Measurements from ENCODE around the gene KLHL29. TPM values are rescaled to one million over a fixed set of nuclear protein-coding genes. Genes with fewer than 3 reads are reported as not detected.

The KLHL29 gene
- polyA plus RNA-seq, 3 donors: 0.03 TPM; not detected in 2

GRCh38 chr2:23448906-23449305, 63.9 kb downstream of the KLHL29 start:
- Histone ChIP-seq H3K4me1 (ENCODE audit: control insufficient read depth in 1 of 2, insufficient read depth in 2 of 2, low read length in 2 of 2) (peaks cover 9 to 11% of the 10 kb centered on the region in 2 donors), H2AFZ (ENCODE audit: insufficient read depth, low read depth, low read length, poor library complexity, severe bottlenecking) (no peak overlapping the region), H3K4me3 (replicated peaks in 1 of 3; ENCODE audit: low read depth in 2 of 3, low read length in 3 of 3) (no peak overlapping the region), H3K9me3 (replicated peaks in 1 of 2; ENCODE audit: control insufficient read depth in 1 of 2, insufficient read depth in 1 of 2, low read length in 2 of 2) (no peaks in the 10 kb centered on the region), H3K9ac (ENCODE audit: insufficient read depth, low read length, poor library complexity, severe bottlenecking) (no peak overlapping the region), H4K20me1 (ENCODE audit: insufficient read depth, low read length) (no peaks in the 10 kb centered on the region), H3K36me3 (replicated peaks in 1 of 2; ENCODE audit: control insufficient read depth in 1 of 2, insufficient read depth in 2 of 2, low read length in 2 of 2) (no peaks in the 10 kb centered on the region), H3K79me2 (ENCODE audit: insufficient read depth, low read length) (no peaks in the 10 kb centered on the region), H3K27ac (ENCODE audit: low read depth in 1 of 2, low read length in 2 of 2) (no peak overlapping the region), H3K4me2 (replicated peaks; ENCODE audit: extremely low read depth, low read length, poor library complexity, severe bottlenecking) (no peak overlapping the region), H3K27me3 (ENCODE audit: control insufficient read depth in 2 of 2, insufficient read depth in 2 of 2, low read length in 2 of 2) (peaks cover 10 to 26% of the 10 kb centered on the region in 2 donors)
- no CpG with 5 or more reads among the region's 2 CpGs for WGBS (ENCODE audit: insufficient coverage)
- TF ChIP-seq CTCF (IDR thresholded peaks at IDR 0.05): no peak
- Mint-ChIP-seq H3K27ac (no peak overlapping the region), H3K27me3 (ENCODE audit: low read depth in 3 of 3) (peaks cover 29 to 48% (median 32%) of the 10 kb centered on the region in 3 donors), H3K4me1 (peaks cover 22% of the 10 kb centered on the region), H3K36me3 (no peaks in the 10 kb centered on the region), H3K9me3 (peaks cover 0 to 2% (median 0%) of the 10 kb centered on the region in 7 donors), H3K4me3 (no peak overlapping the region)
- intact Hi-C loops (cut with micrococcal nuclease): no loop called here
- no peak for DNase-seq

- H3K4me1 Mint-ChIP-seq: peaks cover 25% of the 10 kb centered on the region
- Histone ChIP-seq H3K4me2 (replicated peaks; ENCODE audit: extremely low read depth, low read length, poor library complexity, severe bottlenecking) (no peak overlapping the region), H3K36me3 (replicated peaks in 1 of 2; ENCODE audit: control insufficient read depth in 1 of 2, insufficient read depth in 2 of 2, low read length in 2 of 2) (no peaks in the 10 kb centered on the region), H3K27ac (ENCODE audit: low read depth in 1 of 2, low read length in 2 of 2) (no peak overlapping the region), H3K27me3 (ENCODE audit: control insufficient read depth in 2 of 2, insufficient read depth in 2 of 2, low read length in 2 of 2) (peaks cover 11 to 25% of the 10 kb centered on the region in 2 donors), H3K4me1 (ENCODE audit: control insufficient read depth in 1 of 2, insufficient read depth in 2 of 2, low read length in 2 of 2) (peaks cover 10 to 11% of the 10 kb centered on the region in 2 donors), H3K9me3 (replicated peaks in 1 of 2; ENCODE audit: control insufficient read depth in 1 of 2, insufficient read depth in 1 of 2, low read length in 2 of 2) (no peaks in the 10 kb centered on the region), H3K4me3 (replicated peaks in 1 of 3; ENCODE audit: low read depth in 2 of 3, low read length in 3 of 3) (no peak overlapping the region), H3K79me2 (ENCODE audit: insufficient read depth, low read length) (no peaks in the 10 kb centered on the region), H2AFZ (ENCODE audit: insufficient read depth, low read depth, low read length, poor library complexity, severe bottlenecking) (no peak overlapping the region), H3K9ac (ENCODE audit: insufficient read depth, low read length, poor library complexity, severe bottlenecking) (no peak overlapping the region), H4K20me1 (ENCODE audit: insufficient read depth, low read length) (no peaks in the 10 kb centered on the region)
- H3K27me3 Mint-ChIP-seq (ENCODE audit: low read depth in 3 of 3): peaks cover 28 to 50% (median 29%) of the 10 kb centered on the region in 3 donors
- H3K36me3 Mint-ChIP-seq: no peaks in the 10 kb centered on the region
- no peak overlapping the region for H3K4me3 Mint-ChIP-seq
- intact Hi-C loops (cut with micrococcal nuclease): no loop called here
- peak overlapping the region in 1 of 7 donors; percentile 35 for H3K27ac Mint-ChIP-seq
- peaks cover 0 to 2% (median 0%) of the 10 kb centered on the region in 7 donors for H3K9me3 Mint-ChIP-seq
- TF ChIP-seq CTCF (IDR thresholded peaks at IDR 0.05): no peak
- DNase-seq: no peak
Measured at GRCh38 chr2:23449413-23449812, 64.4 kb downstream of the KLHL29 start.
